SK-N-SH (cell line): ENCODE data around the gene KIF13A. TPM values are rescaled to one million over a fixed set of nuclear protein-coding genes. Genes with fewer than 3 reads are reported as not detected.
A peak's percentile ranks its signal among the peaks of the same experiment; 100 is the strongest.

Experiments
- CTCF ChIA-PET: fragments of 300-600, 350-600 bp; formaldehyde crosslinking; extraction: SDS; loops from one replicate; lab custom pipeline; 2021; lab: Yijun Ruan, JAX
- POLR2A ChIA-PET: fragments of 350-600 bp; sonication (Branson Sonifier 250); formaldehyde crosslinking; extraction: SDS; loops from one replicate; lab custom pipeline; 2020; ENCODE audit warnings: antibody characterized with exemption, inconsistent platforms; lab: Yijun Ruan, JAX
- DNase-seq: peaks from one replicate; pipeline ENCODE4 v3.0.0; 2012
- H2AFZ ChIP-seq: fragments of 200-600 bp; sonication (generic); 2 replicates; pipeline ENCODE4 v1.8.1; 2016; ENCODE audit warnings: antibody characterized with exemption, mild to moderate bottlenecking, low read depth
- H3F3A ChIP-seq: fragments of 200-600 bp; sonication (generic); replicated peaks from 2 replicates; pipeline ENCODE3; 2016; ENCODE audit warnings: antibody characterized with exemption, mild to moderate bottlenecking; ENCODE audit not compliant: insufficient read depth
- H3K27ac ChIP-seq, 2 experiments: fragments of 200-500 bp in 1 of 2; fragments of 200-600 bp in 1 of 2; sonication (Bioruptor generic) in 1 of 2; sonication (generic), shearing (Covaris generic) in 1 of 2; 2 replicates each; pipeline versions ENCODE4 v1.5.1 to v1.6.1; 2014 to 2016; ENCODE audit warnings: low read depth in 2 of 2, inconsistent platforms in 1 of 2, low read length in 1 of 2, mild to moderate bottlenecking in 1 of 2, mixed read lengths in 1 of 2
- H3K27me3 ChIP-seq: fragments of 200-600 bp; sonication (generic), shearing (Covaris generic); 2 replicates; pipeline ENCODE4 v1.6.1; 2016; ENCODE audit warnings: mixed run types; ENCODE audit not compliant: insufficient read depth
- H3K36me3 ChIP-seq, 2 experiments: fragments of 200-500 bp in 1 of 2; fragments of 200-600 bp in 1 of 2; sonication (Bioruptor generic) in 1 of 2; sonication (generic) in 1 of 2; replicated peaks in 1 of 2; 2 replicates each; pipeline versions ENCODE3 to v1.5.1; 2014 to 2016; ENCODE audit warnings: low read length in 1 of 2, mild to moderate bottlenecking in 1 of 2; ENCODE audit not compliant: insufficient read depth in 2 of 2, control insufficient read depth in 1 of 2
- H3K4me1 ChIP-seq, 2 experiments: fragments of 200-500 bp in 1 of 2; fragments of 200-600 bp in 1 of 2; sonication (Bioruptor generic) in 1 of 2; sonication (generic), shearing (Covaris generic) in 1 of 2; 2 replicates each; pipeline versions ENCODE4 v1.5.1 to v1.6.1; 2014 to 2016; ENCODE audit warnings: low read depth in 1 of 2, low read length in 1 of 2, mixed run types in 1 of 2; ENCODE audit not compliant: insufficient read depth in 2 of 2, control insufficient read depth in 1 of 2
- H3K4me2 ChIP-seq: fragments of 200-600 bp; sonication (generic), shearing (Covaris generic); 2 replicates; pipeline ENCODE4 v1.6.1; 2017; ENCODE audit warnings: mixed run types
- H3K4me3 ChIP-seq, 2 experiments: fragments of 200-500 bp in 1 of 2; fragments of 200-600 bp in 1 of 2; sonication (Bioruptor generic) in 1 of 2; sonication (generic), shearing (Covaris generic) in 1 of 2; 2 replicates each; pipeline versions ENCODE4 v1.5.1 to v1.8.1; 2014 to 2016; ENCODE audit warnings: low read depth in 2 of 2, inconsistent platforms in 1 of 2, low read length in 1 of 2, mild to moderate bottlenecking in 1 of 2, mixed read lengths in 1 of 2, moderate library complexity in 1 of 2
- H3K79me2 ChIP-seq: fragments of 200-600 bp; sonication (generic); 2 replicates; pipeline ENCODE4 v1.8.1; 2017; ENCODE audit warnings: mild to moderate bottlenecking; ENCODE audit not compliant: insufficient read depth
- H3K9ac ChIP-seq: fragments of 200-600 bp; sonication (generic); 2 replicates; pipeline ENCODE4 v1.6.1; 2017; ENCODE audit warnings: mixed run types
- H3K9me2 ChIP-seq: fragments of 200-600 bp; sonication (generic); 2 replicates; pipeline ENCODE4 v1.6.1; 2017; ENCODE audit warnings: mixed run types
- H3K9me3 ChIP-seq: fragments of 200-600 bp; sonication (generic); 2 replicates; pipeline ENCODE4 v1.6.1; 2017; ENCODE audit warnings: mixed run types, mild to moderate bottlenecking, moderate library complexity
- H4K20me1 ChIP-seq: fragments of 200-600 bp; sonication (generic); 2 replicates; pipeline ENCODE4 v1.6.1; 2017; ENCODE audit warnings: mild to moderate bottlenecking, mixed run types; ENCODE audit not compliant: insufficient read depth
- ELF1 ChIP-seq: IDR thresholded peaks from 2 replicates; pipeline ENCODE4 v1.4.0; 2012
- GABPA ChIP-seq: IDR thresholded peaks from 2 replicates; pipeline ENCODE4 v1.4.0; 2012; ENCODE audit warnings: low read depth, mild to moderate bottlenecking
- PBX3 ChIP-seq: IDR thresholded peaks from 2 replicates; pipeline ENCODE4; 2012
- RCOR1 ChIP-seq: fragments of 150-350 bp; IDR thresholded peaks from 2 replicates; pipeline ENCODE4 v1.6.1; 2017; ENCODE audit warnings: antibody characterized with exemption, low read length
- RFX5 ChIP-seq: IDR thresholded peaks from 2 replicates; pipeline ENCODE4 v1.6.1; 2012; ENCODE audit warnings: mild to moderate bottlenecking, improper control_type of control experiment, low read length
- SIN3A ChIP-seq: IDR thresholded peaks from 2 replicates; pipeline ENCODE4 v1.6.1; 2012; ENCODE audit warnings: low read depth, mild to moderate bottlenecking, low read length, moderate library complexity, borderline replicate concordance
- WGBS: methylation state at CpG from one replicate; pipeline ENCODE4 v1.1.6; 2017; ENCODE audit warnings: low lambda C conversion rate; 5-methylcytosine and 5-hydroxymethylcytosine counted together
- polyA plus RNA-seq, 3 experiments: library from polyadenylated mRNA; depleted of rRNA; stranded (reverse); fragments of >200 nt; gene quantifications; 2 replicates each; pipeline ENCODE4 v1.2.3, GENCODE V29; 2012
- TF ChIP-seq, protein P1 (sequence below): fragments of 200-600 bp; sonication (generic); IDR thresholded peaks from 2 replicates; pipeline ENCODE4 v1.6.1; 2017; ENCODE audit warnings: antibody characterized with exemption, mild to moderate bottlenecking, moderate library complexity

KIF13A gene
- polyA plus RNA-seq, 1 of the 3 experiments (the other 2 are of a cell fraction), result 18.2 TPM

- CTCF ChIA-PET, result interaction anchor here (0.9 to 7.1 kb wide), 5 partner anchors 9 to 661 kb away, joined by 3 to 33 read pairs (median 5); partner anchors contain the start of gene FAM8A1
These were observed 169.7 kb downstream of the KIF13A start for GRCh38 chr6:17817763-17818162.

DNA sequence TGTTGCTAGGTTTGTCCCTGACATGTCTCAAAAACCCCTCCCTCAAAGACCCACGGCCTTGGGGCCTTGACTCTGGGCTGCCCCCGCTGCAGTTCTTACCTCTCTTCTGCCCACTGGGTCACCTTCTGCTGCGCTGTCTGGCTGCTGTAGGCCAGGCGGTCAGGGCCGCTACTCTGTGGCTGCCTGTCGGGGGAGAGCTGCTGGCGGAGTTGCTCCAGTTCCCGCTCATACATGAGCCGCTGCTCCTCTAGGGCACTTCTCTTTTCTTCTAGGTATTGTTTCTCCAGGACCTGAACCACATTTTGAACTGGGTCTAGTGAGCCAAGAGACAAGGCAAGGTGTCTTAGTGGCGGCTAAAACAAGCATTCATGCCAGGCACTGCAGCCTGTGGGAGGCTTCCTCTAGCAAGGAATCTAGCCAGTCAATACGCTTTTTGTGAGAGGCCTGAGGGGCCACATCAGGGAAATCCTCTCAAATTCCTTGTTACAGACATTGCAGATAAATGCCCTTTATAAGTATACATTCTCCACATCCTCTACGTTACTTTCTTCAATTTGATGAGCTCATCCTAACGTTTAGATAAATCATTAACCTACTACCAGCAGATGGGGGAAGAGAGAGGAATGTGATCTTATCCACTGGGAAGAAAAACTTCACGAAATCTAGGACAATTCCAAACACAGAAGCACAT, 170.4 kb downstream of the KIF13A start:
- Histone ChIP-seq H3K4me1 (no peaks in the 10 kb centered on the region), H3F3A (peaks cover 5% of the 10 kb centered on the region), H3K4me3 (no peak overlapping the region), H4K20me1 (no peaks in the 10 kb centered on the region), H3K4me2 (no peak overlapping the region), H3K36me3 (peaks cover 4 to 24% of the 10 kb centered on the region in 2 experiments), H3K9me3 (no peaks in the 10 kb centered on the region), H3K27ac (0 out of 4 replicates have a peak overlapping the region, but pooled peaks of 1 of the 2 experiments have one; percentile 19), H2AFZ (no peak overlapping the region), H3K9me2 (no peaks in the 10 kb centered on the region), H3K9ac (no peak overlapping the region), H3K27me3 (no peaks in the 10 kb centered on the region), H3K79me2 (no peaks in the 10 kb centered on the region)
- no peak for DNase-seq
- ChIA-PET POLR2A (no interaction called here), CTCF (interaction anchor here (0.6 to 7.1 kb wide), 7 partner anchors 9 to 486 kb away, joined by 3 to 33 read pairs (median 4); partner anchors contain the start of gene FAM8A1)
- 76% methylated on average over 13 of the region's 14 CpGs for WGBS
- TF ChIP-seq, protein P1, sequence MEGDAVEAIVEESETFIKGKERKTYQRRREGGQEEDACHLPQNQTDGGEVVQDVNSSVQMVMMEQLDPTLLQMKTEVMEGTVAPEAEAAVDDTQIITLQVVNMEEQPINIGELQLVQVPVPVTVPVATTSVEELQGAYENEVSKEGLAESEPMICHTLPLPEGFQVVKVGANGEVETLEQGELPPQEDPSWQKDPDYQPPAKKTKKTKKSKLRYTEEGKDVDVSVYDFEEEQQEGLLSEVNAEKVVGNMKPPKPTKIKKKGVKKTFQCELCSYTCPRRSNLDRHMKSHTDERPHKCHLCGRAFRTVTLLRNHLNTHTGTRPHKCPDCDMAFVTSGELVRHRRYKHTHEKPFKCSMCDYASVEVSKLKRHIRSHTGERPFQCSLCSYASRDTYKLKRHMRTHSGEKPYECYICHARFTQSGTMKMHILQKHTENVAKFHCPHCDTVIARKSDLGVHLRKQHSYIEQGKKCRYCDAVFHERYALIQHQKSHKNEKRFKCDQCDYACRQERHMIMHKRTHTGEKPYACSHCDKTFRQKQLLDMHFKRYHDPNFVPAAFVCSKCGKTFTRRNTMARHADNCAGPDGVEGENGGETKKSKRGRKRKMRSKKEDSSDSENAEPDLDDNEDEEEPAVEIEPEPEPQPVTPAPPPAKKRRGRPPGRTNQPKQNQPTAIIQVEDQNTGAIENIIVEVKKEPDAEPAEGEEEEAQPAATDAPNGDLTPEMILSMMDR, result peak; percentile 49
- TF ChIP-seq RCOR1, result no peak

More at GRCh38 chr6:17817763-17818162, 169.7 kb downstream of the KIF13A start:
- Histone ChIP-seq H2AFZ (no peak overlapping the region), H3K4me1 (no peaks in the 10 kb centered on the region), H3K4me2 (no peak overlapping the region), H3K36me3 (peaks cover 6 to 19% of the 10 kb centered on the region in 2 experiments), H3K9ac (no peak overlapping the region), H3K27ac (0 out of 4 replicates have a peak overlapping the region, but pooled peaks of 1 of the 2 experiments have one; percentile 19), H3K9me3 (no peaks in the 10 kb centered on the region), H4K20me1 (no peaks in the 10 kb centered on the region), H3K4me3 (no peak overlapping the region), H3K9me2 (no peaks in the 10 kb centered on the region), H3K79me2 (no peaks in the 10 kb centered on the region), H3K27me3 (no peaks in the 10 kb centered on the region), H3F3A (peaks cover 5% of the 10 kb centered on the region)
- 79% methylated on average over 1 of the region's 1 CpG for WGBS
- POLR2A ChIA-PET, result no interaction called here
- TF ChIP-seq SIN3A (no peak), ELF1 (no peak), PBX3 (no peak)
- no peak for DNase-seq

- no peaks in the 10 kb centered on the region for H3K27me3 ChIP-seq
- TF ChIP-seq RCOR1, result no peak
- TF ChIP-seq GABPA, result no peak
- no peak for TF ChIP-seq RFX5
- no peak overlapping the region for H3K9ac ChIP-seq
- H3F3A ChIP-seq, result peaks cover 16% of the 10 kb centered on the region
- 94% methylated on average over 6 of the region's 6 CpGs for WGBS
- H3K4me3 ChIP-seq, result no peak overlapping the region
- no peaks in the 10 kb centered on the region for H3K9me2 ChIP-seq
- H3K4me2 ChIP-seq, result no peak overlapping the region
- DNase-seq, result no peak
- H3K36me3 ChIP-seq, result peaks cover 4 to 29% of the 10 kb centered on the region in 2 experiments
- no peak overlapping the region for H2AFZ ChIP-seq
- ChIA-PET POLR2A (no interaction called here), CTCF (interaction anchor here (0.6 to 7.1 kb wide), 3 partner anchors 9 to 229 kb away, joined by 3 to 33 read pairs (median 16); no protein-coding TSS in a partner anchor)
- H3K4me1 ChIP-seq, result no peaks in the 10 kb centered on the region
- no peaks in the 10 kb centered on the region for H3K79me2 ChIP-seq
- H4K20me1 ChIP-seq, result no peaks in the 10 kb centered on the region
- no peak overlapping the region for H3K27ac ChIP-seq
- H3K9me3 ChIP-seq, result no peaks in the 10 kb centered on the region
These were observed 173.9 kb downstream of the KIF13A start for GRCh38 chr6:17813542-17813941.
